Neural crest cell (in vitro differentiated cells): Measurements from ENCODE around the gene PCOLCE2. TPM values are rescaled to one million over a fixed set of nuclear protein-coding genes. Genes with fewer than 3 reads are reported as not detected.

ENCODE experiments used
- DNase-seq: peaks from one replicate; pipeline ENCODE4 v3.0.0; 2021; ENCODE audit warnings: low read depth, mixed read lengths, low spot score
- H3K27ac Mint-ChIP-seq: one replicate; pipeline ENCODE4 v1.8.0; 2021; ENCODE audit warnings: mild to moderate bottlenecking, mixed read lengths; ENCODE audit not compliant: unreplicated experiment
- H3K27me3 Mint-ChIP-seq: 2 replicates; pipeline ENCODE4 v1.8.0; 2021; ENCODE audit warnings: low read depth, mild to moderate bottlenecking, mixed read lengths
- H3K36me3 Mint-ChIP-seq: 2 replicates; pipeline ENCODE4 v1.8.0; 2021; ENCODE audit warnings: low read depth, mild to moderate bottlenecking, mixed read lengths
- H3K4me1 Mint-ChIP-seq: 2 replicates; pipeline ENCODE4 v1.8.0; 2021; ENCODE audit warnings: mixed read lengths
- H3K4me3 Mint-ChIP-seq: one replicate; pipeline ENCODE4 v1.8.0; 2021; ENCODE audit warnings: mild to moderate bottlenecking, mixed read lengths
- H3K9me3 Mint-ChIP-seq: 2 replicates; pipeline ENCODE4 v1.8.0; 2021; ENCODE audit warnings: mixed read lengths
- total RNA-seq: library from RNA; stranded (reverse); gene quantifications from 2 replicates; pipeline ENCODE4 v1.2.1, GENCODE V29; 2021
- TF ChIP-seq, protein P1 (sequence below): fragments of 200-600 bp; sonication (generic); conservative IDR thresholded peaks from 2 replicates; pipeline ENCODE4 v1.5.0; 2021; ENCODE audit warnings: antibody characterized with exemption, mild to moderate bottlenecking

Gene PCOLCE2
- total RNA-seq, 1 donor from 2014 or later, result 4.9 TPM

DNA sequence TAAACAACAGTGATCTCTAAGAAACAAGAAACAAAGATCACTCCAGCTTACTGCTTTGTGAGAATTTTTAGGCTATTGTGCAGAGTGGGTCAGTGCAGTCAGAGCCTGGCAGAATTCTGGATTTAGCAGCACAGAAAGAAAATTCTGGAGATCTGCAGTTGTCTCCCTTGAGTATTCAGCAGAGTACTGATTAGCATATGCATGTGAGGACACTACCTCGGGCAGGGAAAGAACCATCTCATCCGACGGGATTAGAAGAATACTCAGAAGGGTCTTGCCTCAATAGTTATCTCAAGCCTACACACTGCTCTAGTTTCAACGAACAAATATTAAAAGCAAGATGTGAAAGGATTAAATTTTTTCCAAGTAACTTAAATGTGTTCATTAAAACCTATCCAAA, 94.4 kb downstream of the PCOLCE2 start:
- peaks cover 7% of the 10 kb centered on the region for H3K36me3 Mint-ChIP-seq
- no peaks in the 10 kb centered on the region for H3K27me3 Mint-ChIP-seq
- DNase-seq, result no peak
- TF ChIP-seq, protein P1, sequence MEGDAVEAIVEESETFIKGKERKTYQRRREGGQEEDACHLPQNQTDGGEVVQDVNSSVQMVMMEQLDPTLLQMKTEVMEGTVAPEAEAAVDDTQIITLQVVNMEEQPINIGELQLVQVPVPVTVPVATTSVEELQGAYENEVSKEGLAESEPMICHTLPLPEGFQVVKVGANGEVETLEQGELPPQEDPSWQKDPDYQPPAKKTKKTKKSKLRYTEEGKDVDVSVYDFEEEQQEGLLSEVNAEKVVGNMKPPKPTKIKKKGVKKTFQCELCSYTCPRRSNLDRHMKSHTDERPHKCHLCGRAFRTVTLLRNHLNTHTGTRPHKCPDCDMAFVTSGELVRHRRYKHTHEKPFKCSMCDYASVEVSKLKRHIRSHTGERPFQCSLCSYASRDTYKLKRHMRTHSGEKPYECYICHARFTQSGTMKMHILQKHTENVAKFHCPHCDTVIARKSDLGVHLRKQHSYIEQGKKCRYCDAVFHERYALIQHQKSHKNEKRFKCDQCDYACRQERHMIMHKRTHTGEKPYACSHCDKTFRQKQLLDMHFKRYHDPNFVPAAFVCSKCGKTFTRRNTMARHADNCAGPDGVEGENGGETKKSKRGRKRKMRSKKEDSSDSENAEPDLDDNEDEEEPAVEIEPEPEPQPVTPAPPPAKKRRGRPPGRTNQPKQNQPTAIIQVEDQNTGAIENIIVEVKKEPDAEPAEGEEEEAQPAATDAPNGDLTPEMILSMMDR, result no peak
- H3K4me1 Mint-ChIP-seq, result peaks cover 4% of the 10 kb centered on the region
- H3K27ac Mint-ChIP-seq, result no peak overlapping the region
- H3K9me3 Mint-ChIP-seq, result no peaks in the 10 kb centered on the region
- H3K4me3 Mint-ChIP-seq, result no peak overlapping the region

DNA sequence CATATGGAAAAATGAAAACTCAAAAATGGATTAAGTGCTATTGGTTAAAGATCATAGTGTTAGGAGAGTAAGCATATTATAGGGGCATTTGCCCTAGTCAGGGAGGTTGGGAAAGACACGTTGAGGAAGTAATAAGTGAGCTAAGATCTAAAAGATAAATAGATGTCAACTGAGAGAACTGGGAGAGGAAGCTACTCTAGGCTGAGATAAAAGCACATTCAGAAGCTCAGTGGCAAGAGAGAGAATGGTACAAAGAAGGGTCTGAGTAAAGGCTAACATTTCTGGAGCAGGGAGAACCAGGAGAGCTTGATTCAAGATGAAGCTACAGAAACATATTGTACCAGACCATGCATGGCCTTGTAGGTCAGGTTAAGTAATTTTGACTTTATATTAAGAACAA, 101.2 kb downstream of the PCOLCE2 start:
- Mint-ChIP-seq H3K27me3 (no peaks in the 10 kb centered on the region), H3K4me3 (no peak overlapping the region), H3K36me3 (peaks cover 3% of the 10 kb centered on the region), H3K4me1 (peaks cover 4% of the 10 kb centered on the region), H3K9me3 (no peaks in the 10 kb centered on the region), H3K27ac (no peak overlapping the region)
- TF ChIP-seq, protein P1, result no peak
- DNase-seq, result no peak

DNA sequence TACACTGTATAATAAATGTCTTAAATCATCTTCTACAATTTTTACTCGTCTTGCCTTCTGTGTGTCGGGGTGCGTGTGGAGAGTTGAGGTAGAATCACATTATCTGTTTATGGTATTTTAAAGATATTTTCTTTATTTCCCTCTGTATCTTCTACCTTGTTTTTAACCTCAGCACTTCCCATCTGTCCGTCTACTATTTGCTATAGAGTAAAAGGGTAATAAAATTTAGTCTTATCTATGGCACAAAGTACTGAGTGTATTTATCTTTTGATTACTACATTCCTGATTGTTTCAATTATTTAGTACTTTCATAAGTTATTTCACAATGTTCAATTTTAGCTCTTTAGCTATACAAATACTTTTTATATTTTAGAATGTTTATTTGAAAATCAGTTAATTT, 102.9 kb downstream of the PCOLCE2 start:
- peaks cover 4% of the 10 kb centered on the region for H3K4me1 Mint-ChIP-seq
- no peak for DNase-seq
- no peak overlapping the region for H3K4me3 Mint-ChIP-seq
- TF ChIP-seq, protein P1, result no peak
- H3K27me3 Mint-ChIP-seq, result no peaks in the 10 kb centered on the region
- H3K9me3 Mint-ChIP-seq, result no peaks in the 10 kb centered on the region
- H3K27ac Mint-ChIP-seq, result no peak overlapping the region
- H3K36me3 Mint-ChIP-seq, result peaks cover 3% of the 10 kb centered on the region

DNA sequence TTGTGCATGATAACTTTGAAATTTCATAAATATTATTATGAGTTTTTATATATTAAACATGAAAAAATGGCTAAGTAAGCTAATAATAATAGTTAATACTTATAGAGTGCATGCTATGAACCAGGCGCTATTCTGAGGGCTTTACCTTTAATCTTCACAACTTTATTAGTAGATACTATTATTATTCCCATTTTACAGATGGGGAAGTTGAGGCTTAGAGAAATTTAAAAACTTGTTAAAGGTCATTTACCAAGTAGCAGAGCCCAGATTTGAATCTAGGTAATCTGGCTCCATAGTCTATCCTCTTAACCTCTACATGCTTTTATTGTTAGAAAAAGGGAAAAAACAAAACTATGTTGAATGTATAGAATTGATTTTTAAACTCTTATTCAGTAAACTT, 104.7 kb downstream of the PCOLCE2 start:
- Mint-ChIP-seq H3K27me3 (no peaks in the 10 kb centered on the region), H3K4me3 (no peak overlapping the region), H3K9me3 (no peaks in the 10 kb centered on the region), H3K36me3 (peaks cover 3% of the 10 kb centered on the region), H3K4me1 (no peaks in the 10 kb centered on the region), H3K27ac (no peak overlapping the region)
- no peak for DNase-seq
- TF ChIP-seq, protein P1, result no peak

DNA sequence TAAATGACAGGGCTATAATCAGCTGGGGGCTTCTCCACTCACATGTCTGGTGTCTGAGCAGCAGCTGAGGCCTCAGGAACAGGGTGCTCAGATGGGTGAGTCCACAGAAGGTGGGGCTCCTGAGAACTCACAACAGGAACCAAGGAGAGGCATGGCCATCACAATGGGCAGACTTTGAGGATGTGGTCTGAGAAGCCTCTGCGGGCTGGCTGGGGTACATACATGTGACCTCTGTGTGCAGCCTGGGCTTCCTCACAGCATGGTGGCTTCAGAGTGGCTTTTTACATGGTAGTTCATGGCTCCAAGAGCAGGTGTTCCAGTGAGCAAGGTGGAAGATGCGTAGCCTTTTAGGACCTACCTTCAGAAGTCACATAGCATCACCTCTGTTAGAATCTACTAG, 106.3 kb downstream of the PCOLCE2 start:
- Mint-ChIP-seq H3K4me1 (no peaks in the 10 kb centered on the region), H3K36me3 (peaks cover 3% of the 10 kb centered on the region), H3K27ac (no peak overlapping the region), H3K9me3 (no peaks in the 10 kb centered on the region), H3K27me3 (no peaks in the 10 kb centered on the region), H3K4me3 (no peak overlapping the region)
- DNase-seq, result no peak
- TF ChIP-seq, protein P1, result no peak

DNA sequence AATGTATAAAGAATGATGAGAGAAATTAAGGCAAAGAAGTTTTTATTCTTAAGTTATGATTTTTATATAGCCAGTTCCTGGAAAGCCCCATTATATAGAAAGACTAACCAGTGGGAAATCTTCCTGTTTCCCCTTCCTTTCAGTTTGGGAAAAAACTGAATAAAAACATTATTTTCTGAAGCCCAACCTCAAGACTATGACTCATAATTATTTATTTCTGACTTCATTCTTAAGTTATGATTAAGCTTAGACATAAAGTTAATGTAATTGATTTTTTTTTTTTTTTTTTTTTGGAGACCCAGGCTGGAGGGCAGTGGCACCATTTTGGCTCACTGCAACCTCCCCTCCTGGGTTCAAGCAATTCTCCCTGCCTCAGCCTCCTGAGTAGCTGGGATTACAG, 109.3 kb downstream of the PCOLCE2 start:
- no peak overlapping the region for H3K4me3 Mint-ChIP-seq
- TF ChIP-seq, protein P1, result no peak
- no peaks in the 10 kb centered on the region for H3K27me3 Mint-ChIP-seq
- H3K36me3 Mint-ChIP-seq, result peaks cover 3% of the 10 kb centered on the region
- no peaks in the 10 kb centered on the region for H3K9me3 Mint-ChIP-seq
- no peak for DNase-seq
- no peak overlapping the region for H3K27ac Mint-ChIP-seq
- no peaks in the 10 kb centered on the region for H3K4me1 Mint-ChIP-seq
